ENCODE measurements around the gene ZYX. TPM values are rescaled to one million over a fixed set of nuclear protein-coding genes. Genes with fewer than 3 reads are reported as not detected.

Gene ZYX
- polyA plus RNA-seq, 2 of the 4 experiments (the other 2 are of a cell fraction): 13.3 to 109 TPM

DNA sequence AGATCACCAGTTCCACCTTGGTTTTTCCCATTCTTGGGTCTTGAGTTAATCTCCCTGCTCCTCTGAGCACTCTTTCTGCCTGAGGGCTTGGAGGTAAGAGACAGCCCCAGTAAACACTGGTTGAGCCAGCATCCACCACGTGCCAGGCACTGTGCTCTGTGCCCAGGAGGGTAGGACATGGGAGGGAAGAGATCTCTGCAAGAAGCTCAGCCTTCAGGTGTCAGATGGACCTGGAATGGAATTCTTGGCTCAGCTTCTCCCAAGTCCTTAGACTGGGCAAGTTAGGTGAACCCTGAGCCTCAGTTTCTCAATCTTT lies 2.5 kb downstream of the ZYX start (continued):
- TF ChIP-seq EP300 (IDR thresholded peaks at IDR 0.05) (no peak), NPAS2 (CRISPR knock-in tag; IDR thresholded peaks at IDR 0.05; ENCODE audit: borderline replicate concordance) (no peak)

DNA sequence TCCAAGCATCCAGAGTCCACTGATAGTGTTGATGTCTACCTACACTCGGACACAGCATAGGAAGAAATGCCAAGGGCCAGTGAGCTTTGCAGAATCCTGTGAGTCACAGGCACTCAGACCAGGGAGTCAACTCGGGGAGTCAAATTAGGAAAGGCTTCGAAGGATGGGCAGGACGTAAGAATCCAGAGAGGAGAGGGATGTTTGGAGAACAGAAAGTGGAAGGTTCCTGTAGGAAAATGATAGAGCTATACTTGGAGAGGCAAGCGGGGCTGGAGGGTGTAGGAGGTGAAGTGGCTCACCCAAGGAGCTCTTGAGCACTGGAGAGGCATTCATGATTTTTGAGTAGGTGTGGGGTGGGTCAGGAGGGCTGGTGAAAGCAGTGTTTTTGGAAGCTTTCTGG lies 3.0 kb downstream of the ZYX start:
- Histone ChIP-seq H3K4me3 (no peak overlapping the region), H3K27ac (no peak overlapping the region), H3K4me1 (peaks cover 46% of the 10 kb centered on the region), H3K4me2 (peak overlapping the region; percentile 83), H3K9me3 (no peaks in the 10 kb centered on the region)
- DNase-seq (ENCODE audit: low read depth in 1 of 2, low spot score in 1 of 2): no peak
- no peak for TF ChIP-seq ZFP36 (IDR thresholded peaks at IDR 0.05; ENCODE audit: borderline replicate concordance, partially characterized antibody)
- no peak for TF ChIP-seq CBX8 (IDR thresholded peaks at IDR 0.05)
- no peak for TF ChIP-seq HDAC2 (IDR thresholded peaks at IDR 0.05)
- no peak for TF ChIP-seq RFX5 (IDR thresholded peaks at IDR 0.05)
- no peak for TF ChIP-seq HOXB5 (CRISPR knock-in tag; IDR thresholded peaks at IDR 0.05)
- TF ChIP-seq CBX2 (IDR thresholded peaks at IDR 0.05; ENCODE audit: borderline replicate concordance, low read depth): no peak
- no peak for TF ChIP-seq MAFK (IDR thresholded peaks at IDR 0.05; ENCODE audit: partially characterized antibody)
- no peak for TF ChIP-seq EHMT2 (IDR thresholded peaks at IDR 0.05; ENCODE audit: low read depth)
- TF ChIP-seq ZC3H11A (IDR thresholded peaks at IDR 0.05): no peak
- no peak for TF ChIP-seq RARB (CRISPR knock-in tag; IDR thresholded peaks at IDR 0.05)
- TF ChIP-seq RAD21 (conservative IDR thresholded peaks at IDR 0.05 in 1 of 2, IDR thresholded peaks at IDR 0.05 in 1 of 2): no peak
- TF ChIP-seq KDM1A (IDR thresholded peaks at IDR 0.05; ENCODE audit: low read depth): no peak
- TF ChIP-seq, protein P1, sequence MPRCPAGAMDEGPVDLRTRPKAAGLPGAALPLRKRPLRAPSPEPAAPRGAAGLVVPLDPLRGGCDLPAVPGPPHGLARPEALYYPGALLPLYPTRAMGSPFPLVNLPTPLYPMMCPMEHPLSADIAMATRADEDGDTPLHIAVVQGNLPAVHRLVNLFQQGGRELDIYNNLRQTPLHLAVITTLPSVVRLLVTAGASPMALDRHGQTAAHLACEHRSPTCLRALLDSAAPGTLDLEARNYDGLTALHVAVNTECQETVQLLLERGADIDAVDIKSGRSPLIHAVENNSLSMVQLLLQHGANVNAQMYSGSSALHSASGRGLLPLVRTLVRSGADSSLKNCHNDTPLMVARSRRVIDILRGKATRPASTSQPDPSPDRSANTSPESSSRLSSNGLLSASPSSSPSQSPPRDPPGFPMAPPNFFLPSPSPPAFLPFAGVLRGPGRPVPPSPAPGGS (IDR thresholded peaks at IDR 0.05): no peak
- CTCF ChIA-PET: interaction anchor here (0.9 to 2.7 kb wide), 7 partner anchors 12 to 42 kb away, joined by 3 to 18 read pairs (median 6); partner anchors contain the start of gene EPHA1
- no peak for ATAC-seq
- FAIRE-seq: no peak
- POLR2A ChIA-PET: no interaction called here
- WGBS (ENCODE audit: missing lambda C conversion rate): 89% methylated on average over 5 of the region's 5 CpGs

DNA sequence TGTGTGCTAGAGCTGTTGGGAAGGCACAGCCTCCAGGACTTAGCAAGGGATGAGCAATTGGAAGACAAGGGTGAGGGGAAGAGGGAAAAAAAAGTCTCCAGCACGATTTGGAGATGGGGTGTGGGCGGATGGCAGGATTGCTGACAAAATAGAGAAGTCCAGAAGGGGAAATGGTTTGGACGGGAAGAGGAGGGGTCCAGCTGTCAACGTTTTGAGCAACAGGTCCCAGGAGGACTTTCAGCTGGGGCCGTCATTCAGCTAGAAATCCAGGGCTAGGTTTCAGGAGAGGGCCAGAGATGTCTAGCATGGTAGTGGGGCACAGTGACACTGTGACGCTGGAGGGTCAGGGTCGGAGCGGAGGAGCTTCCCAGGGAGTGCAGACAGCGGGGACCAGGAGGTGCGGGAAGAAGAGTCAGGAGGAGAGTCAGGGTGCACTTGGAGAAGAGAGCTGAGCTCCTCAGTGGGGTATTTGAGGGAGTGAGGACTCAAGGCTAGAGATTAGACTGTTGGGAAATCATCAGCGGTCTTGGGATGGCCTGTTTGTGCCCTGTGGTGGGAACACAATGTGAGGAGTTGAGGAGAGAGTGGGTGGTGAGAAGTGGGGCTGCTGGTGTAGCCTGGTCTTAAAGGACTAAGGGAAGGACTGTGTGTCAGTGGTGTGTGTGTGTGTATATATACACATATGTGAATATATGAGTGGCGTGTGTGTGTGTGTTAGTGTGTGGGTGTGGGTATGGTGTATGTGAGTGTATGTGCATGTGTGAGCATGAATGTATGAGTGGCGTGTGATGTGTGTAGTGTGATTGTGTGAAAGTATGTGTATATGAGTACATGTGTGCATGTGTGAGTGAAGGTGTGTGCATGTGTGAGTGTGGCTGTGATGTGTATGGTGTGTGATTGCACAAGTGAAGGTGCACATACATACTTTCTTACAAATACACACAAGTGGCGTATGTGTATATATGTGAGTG lies 3.8 kb downstream of the ZYX start:
- Histone ChIP-seq H3K27ac (peak overlapping the region in 1 of 2 experiments; percentile 8; a peak in 1 of 6 replicates), H3K4me3 (no peak overlapping the region), H3K4me1 (peaks cover 39% of the 10 kb centered on the region), H3K9me3 (no peaks in the 10 kb centered on the region), H3K4me2 (peak overlapping the region; percentile 83)
- POLR2A ChIA-PET: no interaction called here
- no peak for ATAC-seq
- TF ChIP-seq EHF (CRISPR knock-in tag; IDR thresholded peaks at IDR 0.05) (no peak), ZC3H11A (IDR thresholded peaks at IDR 0.05) (no peak), CHD2 (IDR thresholded peaks at IDR 0.05; ENCODE audit: low read length, partially characterized antibody) (no peak), TP53 (CRISPR knock-in tag; IDR thresholded peaks at IDR 0.05) (no peak)
- CTCF ChIA-PET: interaction anchor here (0.9 to 2.7 kb wide), 7 partner anchors 11 to 43 kb away, joined by 3 to 18 read pairs (median 6); partner anchors contain the start of gene EPHA1
- FAIRE-seq: no peak
- no peak for DNase-seq (ENCODE audit: low read depth in 1 of 2, low spot score in 1 of 2)
- WGBS (ENCODE audit: missing lambda C conversion rate): 91% methylated on average over 14 of the region's 14 CpGs

DNA sequence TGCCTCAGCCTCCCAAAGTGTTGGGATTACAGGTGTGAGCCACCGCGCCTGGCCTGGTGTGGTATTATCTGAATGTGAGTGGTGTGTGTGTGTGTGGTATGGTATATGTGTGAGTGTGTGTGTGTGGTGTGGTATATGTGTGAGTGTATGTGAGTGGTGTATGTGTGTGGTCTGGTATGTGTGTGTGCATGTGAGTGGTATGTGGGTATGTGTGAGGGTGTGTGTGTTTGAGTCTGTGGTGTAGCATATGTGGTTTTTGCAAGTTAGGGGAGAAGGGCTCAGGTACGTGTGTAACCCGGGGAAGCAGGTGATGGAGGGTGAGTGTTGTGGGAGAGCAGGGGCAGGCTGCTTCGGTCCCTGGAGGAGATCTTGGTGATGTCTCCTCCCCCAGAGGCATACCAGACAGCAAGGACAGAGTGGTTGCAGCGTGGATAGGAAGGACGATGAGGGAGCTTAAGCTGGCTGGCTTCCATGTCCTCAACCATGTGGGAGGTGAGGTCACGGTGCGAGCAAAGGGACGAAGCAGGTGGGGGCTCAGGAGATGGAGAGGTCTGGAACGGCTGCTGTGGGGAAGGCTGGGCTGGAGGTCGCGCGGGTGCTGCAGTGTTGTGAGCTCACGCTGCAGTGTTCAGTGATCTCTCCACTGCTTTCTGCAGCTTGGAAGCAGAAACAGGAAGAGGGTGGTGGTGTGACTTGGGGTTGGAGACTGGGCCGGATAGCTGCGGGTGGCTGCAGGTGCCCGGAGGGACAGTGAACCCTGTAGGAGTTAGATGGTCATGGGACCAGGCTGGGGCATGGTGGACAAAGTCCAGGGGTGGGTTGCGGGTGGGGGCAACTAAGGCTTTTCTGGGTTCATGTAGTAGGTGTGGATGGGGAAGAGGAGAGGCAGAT lies 5.0 kb downstream of the ZYX start:
- no peak overlapping the region for H3K4me3 ChIP-seq
- H3K4me1 ChIP-seq: peaks cover 39% of the 10 kb centered on the region
- TF ChIP-seq, protein P2, sequence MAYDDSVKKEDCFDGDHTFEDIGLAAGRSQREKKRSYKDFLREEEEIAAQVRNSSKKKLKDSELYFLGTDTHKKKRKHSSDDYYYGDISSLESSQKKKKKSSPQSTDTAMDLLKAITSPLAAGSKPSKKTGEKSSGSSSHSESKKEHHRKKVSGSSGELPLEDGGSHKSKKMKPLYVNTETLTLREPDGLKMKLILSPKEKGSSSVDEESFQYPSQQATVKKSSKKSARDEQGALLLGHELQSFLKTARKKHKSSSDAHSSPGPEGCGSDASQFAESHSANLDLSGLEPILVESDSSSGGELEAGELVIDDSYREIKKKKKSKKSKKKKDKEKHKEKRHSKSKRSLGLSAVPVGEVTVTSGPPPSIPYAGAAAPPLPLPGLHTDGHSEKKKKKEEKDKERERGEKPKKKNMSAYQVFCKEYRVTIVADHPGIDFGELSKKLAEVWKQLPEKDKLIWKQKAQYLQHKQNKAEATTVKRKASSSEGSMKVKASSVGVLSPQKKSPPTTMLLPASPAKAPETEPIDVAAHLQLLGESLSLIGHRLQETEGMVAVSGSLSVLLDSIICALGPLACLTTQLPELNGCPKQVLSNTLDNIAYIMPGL (CRISPR knock-in tag; IDR thresholded peaks at IDR 0.05; ENCODE audit: borderline replicate concordance): no peak
- TF ChIP-seq CHD4 (IDR thresholded peaks at IDR 0.05; ENCODE audit: borderline replicate concordance): no peak
- TF ChIP-seq, protein P3, sequence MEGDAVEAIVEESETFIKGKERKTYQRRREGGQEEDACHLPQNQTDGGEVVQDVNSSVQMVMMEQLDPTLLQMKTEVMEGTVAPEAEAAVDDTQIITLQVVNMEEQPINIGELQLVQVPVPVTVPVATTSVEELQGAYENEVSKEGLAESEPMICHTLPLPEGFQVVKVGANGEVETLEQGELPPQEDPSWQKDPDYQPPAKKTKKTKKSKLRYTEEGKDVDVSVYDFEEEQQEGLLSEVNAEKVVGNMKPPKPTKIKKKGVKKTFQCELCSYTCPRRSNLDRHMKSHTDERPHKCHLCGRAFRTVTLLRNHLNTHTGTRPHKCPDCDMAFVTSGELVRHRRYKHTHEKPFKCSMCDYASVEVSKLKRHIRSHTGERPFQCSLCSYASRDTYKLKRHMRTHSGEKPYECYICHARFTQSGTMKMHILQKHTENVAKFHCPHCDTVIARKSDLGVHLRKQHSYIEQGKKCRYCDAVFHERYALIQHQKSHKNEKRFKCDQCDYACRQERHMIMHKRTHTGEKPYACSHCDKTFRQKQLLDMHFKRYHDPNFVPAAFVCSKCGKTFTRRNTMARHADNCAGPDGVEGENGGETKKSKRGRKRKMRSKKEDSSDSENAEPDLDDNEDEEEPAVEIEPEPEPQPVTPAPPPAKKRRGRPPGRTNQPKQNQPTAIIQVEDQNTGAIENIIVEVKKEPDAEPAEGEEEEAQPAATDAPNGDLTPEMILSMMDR (IDR thresholded peaks at IDR 0.05): no peak
- no peak for TF ChIP-seq MAZ (IDR thresholded peaks at IDR 0.05; ENCODE audit: borderline replicate concordance, low read depth, low read length)
- no peak for TF ChIP-seq PHF8 (IDR thresholded peaks at IDR 0.05; ENCODE audit: borderline replicate concordance, low read depth)
- TF ChIP-seq, protein P4, sequence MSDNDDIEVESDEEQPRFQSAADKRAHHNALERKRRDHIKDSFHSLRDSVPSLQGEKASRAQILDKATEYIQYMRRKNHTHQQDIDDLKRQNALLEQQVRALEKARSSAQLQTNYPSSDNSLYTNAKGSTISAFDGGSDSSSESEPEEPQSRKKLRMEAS (IDR thresholded peaks at IDR 0.05): no peak
- TF ChIP-seq TFCP2L1 (CRISPR knock-in tag; IDR thresholded peaks at IDR 0.05): no peak
- no peak for TF ChIP-seq NFE2L2 (conservative IDR thresholded peaks at IDR 0.05; ENCODE audit: low read length)
- TF ChIP-seq RFX5 (IDR thresholded peaks at IDR 0.05): no peak
- H3K27ac ChIP-seq: no peak overlapping the region
- 88% methylated on average over 18 of the region's 19 CpGs for WGBS (ENCODE audit: missing lambda C conversion rate)
- FAIRE-seq: no peak
- ChIA-PET POLR2A (no interaction called here), CTCF (no interaction called here)
- no peak for ATAC-seq
- DNase-seq (ENCODE audit: low read depth in 1 of 2, low spot score in 1 of 2): no peak
- no peak overlapping the region for H3K4me2 ChIP-seq
- H3K9me3 ChIP-seq: no peaks in the 10 kb centered on the region
